ENCODE measurements around the gene ADAMTS12.

Gene ADAMTS12

DNA sequence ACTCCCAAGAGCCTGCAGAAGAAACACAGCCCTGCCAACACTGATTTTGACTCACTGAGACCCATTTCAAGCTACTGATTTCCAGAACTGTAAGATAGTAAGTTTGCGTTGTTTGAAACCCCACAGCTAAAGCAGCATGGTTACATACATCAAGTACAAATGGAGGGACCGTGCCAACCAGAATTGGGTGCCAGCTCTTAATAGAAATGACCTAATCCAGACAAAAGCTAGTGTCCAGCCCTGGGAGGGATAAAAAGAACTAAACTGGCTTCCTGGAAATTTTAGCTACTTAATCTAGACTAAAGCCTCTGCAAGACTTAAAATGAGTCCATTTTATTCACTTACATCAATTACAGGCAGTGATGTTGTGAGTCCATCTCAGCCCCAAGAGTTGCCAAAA is 122.6 kb downstream of the ADAMTS12 start:
- DNase-seq (ENCODE audit: low read depth in 4 of 4, low spot score in 1 of 4) = no peak

DNA sequence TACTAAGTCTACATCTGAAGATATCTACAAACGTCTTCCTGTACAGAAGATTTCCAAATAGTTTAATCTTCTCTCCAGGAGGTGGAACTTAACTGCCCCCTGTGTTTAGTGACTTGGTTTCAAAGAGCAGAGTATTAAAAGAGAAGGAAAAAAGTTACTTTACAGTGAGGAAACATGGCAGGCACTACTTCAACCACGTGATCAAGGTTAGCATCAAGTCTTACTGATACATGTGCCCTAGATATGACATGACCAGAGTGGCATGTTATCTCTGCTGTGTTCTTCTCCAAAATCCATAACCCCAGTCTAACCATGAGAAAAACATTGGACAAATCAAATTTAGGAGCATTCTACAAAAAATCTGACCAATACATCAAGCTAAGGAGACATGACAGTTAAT is 125.8 kb downstream of the ADAMTS12 start:
- DNase-seq (ENCODE audit: low read depth in 4 of 4, low spot score in 1 of 4) = no peak

DNA sequence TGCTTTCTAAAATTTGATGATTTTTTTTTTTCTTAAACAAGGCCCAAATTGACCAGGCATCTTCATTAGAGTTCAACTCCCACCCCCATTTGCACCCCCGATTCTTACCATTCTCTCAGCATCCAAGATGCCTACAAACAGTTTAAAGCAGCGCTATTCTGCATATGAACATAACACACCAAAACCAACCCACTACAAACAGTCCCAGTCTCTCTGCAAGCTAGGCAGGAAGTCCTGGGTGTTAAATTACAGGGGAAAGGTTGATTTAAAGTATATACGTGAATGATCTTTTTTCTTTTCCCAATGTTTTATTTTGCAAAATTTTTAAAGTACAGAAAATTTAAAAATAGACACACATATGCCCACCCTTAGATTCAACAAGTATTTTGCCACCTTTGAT is 127.0 kb downstream of the ADAMTS12 start:
- no peak for DNase-seq (ENCODE audit: low read depth in 4 of 4, low spot score in 1 of 4)

DNA sequence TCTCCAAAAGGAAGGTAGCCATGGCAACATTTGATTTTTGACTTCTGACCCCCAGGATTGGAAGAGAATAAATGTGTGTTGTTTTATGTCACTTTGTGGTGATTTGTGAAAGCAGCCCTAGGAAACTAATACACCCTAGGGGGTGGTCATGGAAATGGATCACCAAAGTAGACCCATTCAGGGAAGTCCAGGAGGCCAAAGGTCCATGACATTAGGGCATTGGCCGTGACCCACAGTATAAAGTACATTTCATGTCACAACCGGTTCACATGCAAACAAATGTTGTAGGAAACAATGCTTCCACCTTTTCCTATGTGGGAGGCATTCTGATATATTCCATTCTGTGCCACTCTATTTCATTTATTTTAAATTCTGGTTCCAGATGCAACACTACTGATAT is 128.4 kb downstream of the ADAMTS12 start:
- DNase-seq (ENCODE audit: low read depth in 4 of 4, low spot score in 1 of 4) = no peak

DNA sequence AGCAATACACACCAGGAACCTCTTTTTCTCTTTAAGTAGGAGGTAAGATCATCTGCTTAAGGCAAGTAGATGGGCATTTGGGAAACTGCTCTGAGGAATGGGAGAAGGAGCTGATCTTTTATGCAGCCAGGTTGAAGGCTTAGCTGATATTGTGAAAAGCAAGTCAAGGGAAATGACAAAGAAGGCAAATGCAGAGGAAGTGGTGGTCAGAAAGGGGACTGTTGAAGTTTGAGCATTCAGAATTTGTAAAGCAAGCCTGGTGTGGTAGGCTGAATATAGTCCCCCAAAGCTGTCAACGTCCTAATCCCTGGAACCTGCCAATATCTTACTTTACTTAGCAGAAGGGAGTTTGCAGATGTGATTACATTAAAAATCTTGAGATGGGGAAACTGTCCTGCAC is 128.9 kb downstream of the ADAMTS12 start:
- DNase-seq (ENCODE audit: low read depth in 4 of 4, low spot score in 1 of 4) = no peak

DNA sequence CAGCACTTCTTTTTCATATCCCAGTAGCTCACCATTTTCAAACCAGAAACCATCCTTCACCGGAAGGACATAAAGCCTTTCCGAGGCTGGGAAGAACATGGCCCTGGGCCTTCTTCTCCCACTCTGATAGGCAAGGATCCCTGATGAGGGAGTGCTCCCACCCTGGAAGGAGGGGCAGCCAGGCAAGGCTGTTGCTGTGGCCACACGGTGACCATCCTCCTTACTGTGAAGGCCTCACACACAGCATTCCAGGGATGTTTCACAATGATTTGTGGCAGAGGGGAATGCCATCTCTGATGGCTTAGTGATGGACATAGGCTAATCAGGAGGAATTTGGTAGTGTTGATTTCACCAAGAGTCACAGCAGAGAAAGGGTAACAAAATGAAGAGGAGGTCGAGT is 130.7 kb downstream of the ADAMTS12 start:
- DNase-seq (ENCODE audit: low read depth in 4 of 4, low spot score in 1 of 4) = no peak

DNA sequence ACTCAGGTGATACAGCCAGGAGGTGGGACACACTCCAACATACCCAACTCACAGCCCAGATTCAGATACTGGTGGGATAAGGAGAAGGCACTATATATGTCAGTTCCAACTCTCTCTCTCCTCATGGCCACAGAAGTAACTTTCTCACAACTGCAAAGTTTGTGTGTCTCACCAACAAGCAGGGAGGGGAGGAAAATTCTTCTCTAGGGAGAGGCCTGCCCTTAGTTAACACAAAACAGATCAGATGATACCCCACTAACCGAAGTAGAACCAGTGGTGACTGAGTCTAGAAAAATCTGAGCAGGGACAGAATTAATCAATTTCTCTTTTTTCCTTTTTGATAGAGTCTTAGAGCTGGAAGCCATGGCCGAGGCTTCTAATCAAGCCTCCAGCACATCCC is 133.1 kb downstream of the ADAMTS12 start:
- no peak for DNase-seq (ENCODE audit: low read depth in 4 of 4, low spot score in 1 of 4)

DNA sequence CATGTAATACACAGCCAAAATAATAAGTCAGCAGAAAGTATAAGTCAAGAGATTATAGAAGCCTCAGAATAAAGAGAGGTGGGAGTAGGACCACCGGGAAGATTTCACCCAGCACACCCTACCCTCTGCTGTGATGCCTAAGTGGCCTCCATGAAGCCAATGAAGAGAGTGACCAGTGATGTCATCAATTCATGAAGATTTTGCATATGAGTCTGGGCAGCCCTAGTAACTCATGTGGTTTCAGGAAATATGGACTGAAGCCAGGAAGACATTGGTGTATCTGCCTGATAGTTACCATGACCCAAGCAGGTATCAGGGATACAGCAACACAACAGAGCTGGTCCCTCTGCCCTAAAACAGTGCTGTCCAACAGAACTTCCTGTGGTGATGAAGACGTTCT is 135.3 kb downstream of the ADAMTS12 start:
- DNase-seq (ENCODE audit: low read depth in 4 of 4, low spot score in 1 of 4) = no peak

DNA sequence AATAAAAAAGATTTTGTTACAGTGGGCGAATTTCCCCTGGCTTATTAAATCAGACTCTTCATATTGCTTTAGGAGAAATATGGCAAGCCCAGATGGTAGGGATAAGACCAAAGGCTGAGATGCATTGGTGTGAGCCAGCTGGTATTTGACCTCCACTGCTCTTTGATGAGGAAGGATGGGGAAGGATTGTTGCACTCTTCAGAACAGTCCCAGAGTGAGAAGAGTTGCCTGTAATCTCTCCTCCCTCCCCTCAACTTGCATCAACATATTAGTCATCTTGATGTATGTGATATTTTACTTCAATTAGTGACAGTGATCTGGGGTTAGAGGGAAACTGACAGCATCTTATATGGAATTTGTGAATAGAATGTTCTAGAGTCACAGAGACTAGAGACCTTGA is 136.6 kb downstream of the ADAMTS12 start:
- DNase-seq (ENCODE audit: low read depth in 4 of 4, low spot score in 1 of 4) = no peak

DNA sequence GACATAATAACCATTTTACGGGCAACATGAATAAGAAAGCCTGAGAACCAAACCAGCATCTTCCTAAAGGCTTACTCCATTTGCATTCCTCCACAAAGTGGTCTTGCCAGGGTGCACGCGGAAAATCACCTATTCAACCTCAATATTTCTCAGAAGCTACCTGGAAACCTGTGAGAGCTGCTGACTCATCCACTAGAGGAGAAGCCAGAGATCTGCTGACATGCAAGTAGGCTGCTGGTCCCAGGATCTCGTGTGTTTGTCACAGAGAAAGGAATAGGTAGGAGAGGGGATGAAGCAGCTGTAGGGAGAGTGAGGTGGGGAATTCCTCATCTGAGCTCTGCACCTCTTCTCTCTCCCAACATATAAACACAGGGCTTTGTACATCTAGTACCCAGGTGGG is 138.1 kb downstream of the ADAMTS12 start:
- DNase-seq (ENCODE audit: low read depth in 4 of 4, low spot score in 1 of 4) = no peak

DNA sequence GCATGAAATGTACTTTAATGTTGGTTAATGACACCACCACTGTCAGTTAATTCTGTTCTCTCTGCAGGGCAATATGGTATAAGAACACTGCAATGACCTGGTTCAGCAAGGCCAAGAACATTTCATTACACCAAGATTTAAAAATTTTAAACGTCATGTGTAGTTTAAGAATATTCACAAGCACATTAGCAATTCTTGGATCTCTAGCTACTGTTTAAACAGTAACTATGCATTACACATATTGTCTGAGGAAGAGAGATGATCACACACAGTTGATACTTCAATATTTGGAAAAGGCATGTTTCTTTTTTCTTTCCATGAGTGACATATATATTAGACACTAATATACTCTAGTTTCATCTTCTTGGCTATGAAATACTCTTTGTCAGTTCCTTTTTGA is 143.0 kb downstream of the ADAMTS12 start:
- DNase-seq (ENCODE audit: low read depth in 4 of 4, low spot score in 1 of 4) = no peak

DNA sequence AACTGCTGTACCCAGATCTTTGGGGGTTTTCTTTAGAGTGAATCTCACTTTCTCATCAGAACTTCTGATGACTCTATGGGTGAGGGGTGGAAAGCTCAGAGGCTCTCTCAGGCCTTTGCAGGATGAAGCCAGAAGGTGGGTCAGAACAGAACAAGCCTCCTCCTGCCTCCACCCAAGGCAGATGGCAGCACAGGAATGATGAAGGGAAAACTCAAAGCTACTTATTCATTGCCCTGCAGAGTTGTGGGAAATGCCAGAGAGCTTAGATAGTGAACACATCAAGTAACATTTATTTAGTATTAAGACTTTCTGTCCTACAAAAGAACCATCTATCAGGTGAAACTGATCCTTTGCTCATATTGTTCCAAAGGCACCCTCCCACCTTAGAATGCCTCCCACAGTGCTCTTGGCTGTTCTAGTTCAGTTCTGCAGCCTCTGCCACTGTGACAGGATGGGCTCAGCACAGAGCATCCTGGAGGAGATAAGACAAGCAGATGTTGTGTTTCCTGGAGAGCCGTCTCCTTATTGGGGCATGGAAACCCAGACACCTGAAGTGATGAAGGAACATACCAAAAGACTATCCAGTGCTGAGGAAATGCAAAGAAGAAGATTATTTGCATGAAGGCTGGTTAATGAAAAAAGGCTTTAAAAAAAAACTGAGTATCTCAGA is 146.6 kb downstream of the ADAMTS12 start:
- no peak for DNase-seq (ENCODE audit: low read depth in 4 of 4, low spot score in 1 of 4)

DNA sequence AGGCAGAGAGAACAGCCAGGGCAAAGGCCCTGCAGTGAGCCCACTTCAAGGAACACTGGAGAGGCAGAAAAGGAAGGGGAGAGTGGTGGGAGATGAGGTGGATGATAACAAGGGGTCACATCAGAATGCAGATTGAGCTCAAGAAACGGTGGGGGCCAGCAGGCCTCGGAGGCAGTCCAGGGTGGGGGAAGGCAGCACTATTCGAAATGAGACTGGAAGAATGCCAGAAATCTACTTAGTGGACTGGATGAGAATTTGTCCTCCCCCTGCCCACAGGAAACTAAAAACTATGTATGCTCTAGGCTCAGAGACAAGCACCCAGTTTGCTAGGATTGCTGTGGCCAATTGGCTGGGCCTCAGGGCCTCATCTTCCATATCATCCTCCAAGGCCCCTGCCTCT is 148.7 kb downstream of the ADAMTS12 start:
- DNase-seq (ENCODE audit: low read depth in 4 of 4, low spot score in 1 of 4) = no peak

DNA sequence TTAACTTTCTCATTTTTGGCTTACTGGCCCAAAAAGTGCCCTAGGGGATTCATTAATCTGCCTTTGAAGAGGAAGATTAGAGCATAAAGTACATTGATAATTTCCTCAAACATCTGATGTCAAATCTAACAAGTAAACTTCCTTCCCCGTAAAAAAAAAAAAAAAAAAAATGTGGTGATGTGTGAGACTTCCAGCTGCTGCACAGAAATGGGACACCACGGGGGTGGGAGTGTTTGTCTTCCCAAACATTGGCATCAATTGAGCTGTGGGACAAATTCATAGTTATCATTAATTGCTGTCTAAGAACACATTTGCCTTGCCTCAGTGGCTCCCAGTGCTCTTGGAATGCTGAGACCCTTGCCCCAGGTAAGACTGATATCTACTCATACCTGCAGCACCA is 149.6 kb downstream of the ADAMTS12 start:
- DNase-seq (ENCODE audit: low read depth in 4 of 4, low spot score in 1 of 4) = no peak

DNA sequence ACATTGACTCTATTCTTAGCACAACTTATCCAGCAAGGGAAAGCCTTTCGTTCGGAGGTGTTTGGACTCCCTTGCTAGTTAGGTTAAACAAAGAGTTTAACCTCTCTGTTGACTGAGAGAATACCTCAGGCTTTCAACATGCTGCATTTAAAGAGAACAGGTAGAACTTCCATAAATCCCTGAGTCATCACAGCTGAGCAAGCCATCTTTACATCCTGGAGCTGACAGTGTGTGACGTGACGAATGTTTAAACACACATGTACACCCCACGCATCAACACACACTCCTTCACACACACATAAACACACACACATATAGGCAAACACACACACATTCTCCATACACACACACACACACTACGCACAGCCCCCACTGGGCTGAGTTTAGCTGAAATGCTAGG is 152.8 kb downstream of the ADAMTS12 start:
- DNase-seq (ENCODE audit: low read depth in 4 of 4, low spot score in 1 of 4) = no peak

DNA sequence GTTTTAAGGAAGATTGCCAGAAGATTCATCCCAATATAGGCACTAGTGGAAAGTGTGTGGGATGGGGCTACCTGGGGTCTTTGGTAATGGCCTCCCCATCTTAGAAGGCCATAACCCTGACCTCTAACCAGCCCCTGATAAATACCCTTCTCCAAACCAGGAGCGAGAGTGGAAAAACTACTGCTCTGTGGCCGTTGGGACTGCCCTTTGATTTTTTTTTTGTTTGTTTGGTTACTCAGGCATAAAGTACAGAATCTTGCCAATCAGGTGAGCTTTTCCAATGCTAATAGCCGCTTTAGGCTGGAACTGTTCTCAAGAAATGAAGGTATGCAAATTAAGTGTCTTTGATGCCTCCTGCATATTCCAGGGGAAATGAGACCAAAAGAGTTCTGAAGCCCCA is 153.7 kb downstream of the ADAMTS12 start:
- DNase-seq (ENCODE audit: low read depth in 4 of 4, low spot score in 1 of 4) = no peak

DNA sequence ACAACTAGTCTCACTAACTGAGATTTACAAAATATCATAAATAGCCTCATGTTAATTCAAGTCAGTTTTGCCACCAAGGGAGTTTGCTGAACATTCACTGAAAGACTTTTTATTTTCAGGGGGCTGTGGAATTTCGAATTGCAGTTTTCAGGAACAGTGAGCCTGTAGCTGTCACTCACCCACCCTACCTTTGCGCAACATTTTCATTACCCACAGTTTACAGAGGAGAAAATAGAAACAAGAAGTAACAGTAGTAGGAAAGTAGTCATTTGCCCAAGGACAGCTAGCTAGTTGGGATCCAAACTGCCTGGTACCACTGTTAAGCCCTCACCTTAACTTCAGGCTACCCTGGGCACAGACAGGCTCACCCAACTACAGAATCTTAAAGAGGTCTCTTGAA is 154.1 kb downstream of the ADAMTS12 start:
- DNase-seq (ENCODE audit: low read depth in 4 of 4, low spot score in 1 of 4) = no peak

DNA sequence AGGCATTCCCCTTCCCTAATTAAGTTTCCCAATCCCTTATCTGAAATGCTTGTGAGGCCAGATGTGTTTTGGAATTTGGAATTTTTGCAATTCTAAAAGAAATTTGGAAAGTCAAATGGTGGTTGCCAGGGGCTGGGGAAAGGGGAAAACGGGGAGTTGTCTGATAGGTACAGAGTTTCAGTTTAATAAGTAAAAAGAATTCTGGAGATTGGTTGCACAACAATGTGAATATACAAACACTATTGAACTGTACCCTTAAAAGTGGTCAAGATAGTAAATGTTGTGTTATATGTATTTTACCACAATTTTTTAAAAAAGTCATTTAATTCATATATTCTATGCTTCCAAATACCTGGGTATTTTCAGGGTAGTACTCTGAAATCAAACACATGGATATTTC is 154.5 kb downstream of the ADAMTS12 start:
- no peak for DNase-seq (ENCODE audit: low read depth in 4 of 4, low spot score in 1 of 4)

DNA sequence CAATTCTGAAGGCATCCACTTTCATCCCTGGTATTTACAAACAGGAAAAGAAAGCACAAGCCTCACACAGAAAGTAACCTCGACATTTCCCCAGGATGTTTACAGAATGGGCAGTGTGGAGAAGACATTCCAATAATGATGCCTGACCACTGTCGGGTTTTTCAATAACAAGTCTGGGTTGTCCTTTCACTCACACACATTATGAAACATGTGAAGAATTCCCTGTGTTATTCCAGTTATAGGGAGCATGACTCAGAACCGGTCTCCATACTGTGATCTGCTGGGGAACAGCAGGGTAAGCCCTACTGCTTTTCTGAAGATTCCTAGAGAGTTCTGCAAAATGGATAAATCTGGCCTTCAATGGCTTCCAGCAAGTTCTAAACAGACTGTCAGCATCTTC is 155.3 kb downstream of the ADAMTS12 start:
- DNase-seq (ENCODE audit: low read depth in 4 of 4, low spot score in 1 of 4) = no peak

DNA sequence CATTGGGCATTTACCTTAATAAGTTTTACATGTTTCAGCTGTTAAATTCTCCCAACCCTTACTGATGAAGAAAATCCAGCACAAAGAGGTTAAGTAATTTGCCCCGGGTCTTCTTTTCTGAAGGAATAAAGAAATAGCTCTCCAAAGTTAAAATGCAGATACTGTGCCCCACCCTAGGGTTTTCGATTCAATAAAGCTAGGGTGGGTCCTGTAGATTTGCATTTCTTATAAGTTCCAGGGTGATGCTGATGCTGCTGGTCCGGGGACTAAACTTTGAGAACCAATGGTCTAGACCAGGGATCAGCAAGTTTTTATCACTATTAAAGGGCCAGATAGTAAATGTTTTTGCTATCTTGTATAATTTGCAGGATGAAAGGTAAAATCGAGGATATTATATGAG is 156.7 kb downstream of the ADAMTS12 start:
- no peak for DNase-seq (ENCODE audit: low read depth in 4 of 4, low spot score in 1 of 4)

DNA sequence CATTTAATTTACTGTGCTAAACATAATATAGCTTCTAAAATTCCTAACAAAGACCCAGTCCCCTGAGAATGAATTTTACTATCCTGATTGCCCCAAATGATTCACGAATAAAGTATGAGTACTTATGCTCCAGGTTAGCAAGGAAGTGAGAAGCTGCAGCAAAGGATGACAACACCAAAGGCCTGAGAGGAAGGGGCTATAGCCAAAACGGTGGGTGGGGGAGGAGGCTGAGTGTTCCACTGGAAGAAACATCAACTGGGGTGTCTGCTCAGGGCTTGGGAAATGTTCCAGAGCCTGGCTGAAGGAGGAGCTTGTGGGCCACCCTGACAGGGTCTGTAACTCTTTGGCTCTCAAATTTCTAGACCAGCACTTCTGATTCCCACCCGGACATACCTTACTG is 157.3 kb downstream of the ADAMTS12 start:
- DNase-seq (ENCODE audit: low read depth in 4 of 4, low spot score in 1 of 4) = no peak

DNA sequence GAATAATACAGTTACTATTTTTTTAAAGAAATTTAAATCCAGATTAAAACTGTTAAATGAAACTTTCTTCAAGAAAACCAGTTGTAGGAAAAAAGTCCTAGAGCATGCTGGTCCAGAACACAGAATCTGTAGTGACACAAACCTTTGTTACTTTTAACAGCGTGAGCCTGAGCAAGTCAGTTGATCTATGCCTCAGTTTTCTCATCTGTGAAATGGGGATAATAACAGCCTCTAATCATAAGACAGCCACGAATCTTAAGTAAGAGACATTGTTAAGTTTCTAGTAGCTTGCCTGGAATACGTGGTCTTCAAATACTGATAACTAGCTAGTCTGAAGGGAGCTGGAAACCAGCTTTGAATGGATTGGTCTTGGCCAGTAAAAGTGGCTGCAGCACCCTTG is 158.6 kb downstream of the ADAMTS12 start:
- DNase-seq (ENCODE audit: low read depth in 4 of 4, low spot score in 1 of 4) = no peak

DNA sequence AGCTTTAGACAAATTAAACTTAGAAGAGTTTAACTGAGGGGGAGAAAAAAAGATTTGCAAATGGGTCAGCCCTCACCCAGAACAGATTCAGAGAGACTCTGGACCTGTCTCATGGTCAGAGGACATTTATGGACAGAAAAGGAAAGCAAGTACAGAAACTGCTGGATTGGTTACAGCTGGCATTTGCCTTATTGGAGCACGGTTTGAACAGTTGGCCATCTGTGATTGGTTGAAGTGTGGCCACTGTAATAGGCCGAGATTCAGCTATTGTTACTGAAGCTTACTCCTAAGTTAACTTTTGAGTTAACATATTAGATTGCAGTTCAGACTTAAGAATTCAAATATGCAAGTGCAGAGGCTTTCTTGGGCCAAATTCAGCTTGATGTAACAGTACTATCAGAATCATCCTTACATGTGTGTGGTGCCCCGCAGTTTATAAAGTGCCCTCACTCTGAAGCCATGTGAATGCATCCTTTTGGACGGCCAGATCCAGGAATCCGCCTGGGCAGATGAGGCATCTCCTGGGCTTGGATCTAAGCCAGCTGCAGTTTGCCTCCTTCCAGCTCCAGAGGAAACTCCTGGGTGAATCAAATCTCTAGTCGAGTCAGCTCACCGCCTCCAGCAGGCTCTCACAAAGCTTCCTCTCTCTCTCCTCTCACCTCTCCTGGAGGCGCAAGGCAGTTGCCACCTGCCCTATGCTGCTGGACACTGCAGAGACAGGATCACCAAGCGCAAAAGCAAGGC is 165.2 kb downstream of the ADAMTS12 start:
- DNase-seq (ENCODE audit: low read depth in 4 of 4, low spot score in 1 of 4) = no peak

Data from stimulated activated CD4-positive, alpha-beta T cell treated with anti-CD3 and anti-CD28 coated beads, Interleukin-1b, Interleukin-23, amount 100 ng/mL, for 24 hours (primary cell).